HG03521 (cell line): ENCODE results near the gene UBE2V1.
"Not testable (repeated sequence)": the region's sequence is repeated elsewhere in the genome, so short reads cannot be mapped to it uniquely, and the experiment has no call there.

ENCODE experiments used
- ATAC-seq: cut with Tn5 transposase; IDR thresholded peaks from one replicate; pipeline ENCODE4 v1.9.1; 2021; ENCODE audit warnings: mild to moderate bottlenecking, moderate library complexity; ENCODE audit not compliant: unreplicated experiment

UBE2V1 gene

DNA sequence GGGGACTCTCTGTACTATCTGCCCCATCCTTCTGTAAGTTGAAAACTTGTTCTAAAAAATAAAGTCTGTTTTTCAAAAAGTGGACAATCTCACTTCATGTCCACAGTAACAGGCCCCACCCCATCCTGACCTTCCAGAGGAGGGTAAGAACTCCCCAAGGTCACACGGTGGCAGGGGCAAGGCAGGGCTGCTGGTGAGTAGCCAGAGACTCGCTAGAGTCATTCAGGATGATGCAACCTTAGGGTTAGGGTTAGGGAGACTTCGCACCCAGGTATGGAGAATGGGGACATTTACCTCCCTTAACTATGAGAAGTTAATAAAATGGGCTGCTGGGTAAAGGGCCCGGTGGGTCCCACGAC, 25.1 kb upstream of the UBE2V1 start:
- no peak for ATAC-seq

GRCh38 chr20:50137702-50138101, 24.8 kb upstream of the UBE2V1 start:
- not testable (repeated sequence) for ATAC-seq

- no peak for ATAC-seq
These were observed 24.1 kb upstream of the UBE2V1 start for GRCh38 chr20:50136822-50137599.

DNA sequence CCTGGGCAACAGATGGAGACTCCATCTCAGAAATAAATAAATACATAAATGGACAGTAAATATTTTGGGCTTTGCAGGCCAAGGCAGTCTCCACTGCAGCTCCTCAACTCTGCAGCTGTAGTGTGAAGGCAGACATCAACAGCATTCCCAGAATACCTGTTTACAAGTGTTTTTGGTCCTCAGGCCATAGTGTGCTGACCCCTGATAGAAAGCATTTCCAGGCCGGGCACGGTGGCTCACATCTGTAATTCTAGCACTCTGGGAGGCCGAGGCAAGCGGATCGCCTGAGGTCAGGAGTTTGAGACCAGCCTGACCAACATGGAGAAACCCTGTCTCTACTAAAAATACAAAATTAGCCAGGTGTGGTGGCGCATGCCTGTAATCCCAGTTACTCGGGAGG, 22.2 kb upstream of the UBE2V1 start:
- not testable (repeated sequence) for ATAC-seq

DNA sequence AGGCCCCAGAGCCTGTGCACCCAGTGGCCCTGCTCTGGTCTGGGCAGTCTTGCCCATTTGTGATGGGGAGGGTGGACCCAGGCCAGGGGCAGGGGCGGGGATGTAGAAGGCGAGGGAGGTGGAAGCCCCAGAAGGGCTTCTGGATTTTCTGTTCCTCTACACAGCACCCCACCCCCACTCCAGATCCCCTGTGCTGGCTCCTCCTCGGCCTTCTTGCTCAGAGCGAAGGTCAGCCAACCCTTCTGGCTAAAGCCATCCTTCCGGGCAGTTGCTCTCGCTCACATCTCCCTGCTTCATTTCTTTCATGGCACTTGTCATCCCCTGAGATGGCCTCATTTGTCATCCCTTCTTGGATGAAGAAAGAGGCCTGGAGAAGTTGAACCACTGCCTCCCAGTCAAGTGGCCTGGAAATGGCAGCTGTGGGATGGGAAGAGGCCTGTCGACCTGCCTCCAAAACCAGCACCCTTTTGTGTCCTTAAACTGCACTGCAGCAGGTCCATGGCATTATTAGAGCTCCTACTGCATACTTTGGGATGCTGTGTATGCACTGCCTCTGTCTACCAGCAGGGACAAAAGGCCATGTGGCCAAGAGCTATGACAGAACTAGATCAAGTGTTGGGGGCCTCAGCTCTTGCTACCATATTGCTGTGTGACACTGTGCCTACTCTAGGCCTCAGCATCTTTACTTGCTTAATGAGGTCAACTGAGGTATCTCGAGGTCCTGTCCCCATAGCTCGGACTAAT, 20.7 kb upstream of the UBE2V1 start:
- no peak for ATAC-seq

DNA sequence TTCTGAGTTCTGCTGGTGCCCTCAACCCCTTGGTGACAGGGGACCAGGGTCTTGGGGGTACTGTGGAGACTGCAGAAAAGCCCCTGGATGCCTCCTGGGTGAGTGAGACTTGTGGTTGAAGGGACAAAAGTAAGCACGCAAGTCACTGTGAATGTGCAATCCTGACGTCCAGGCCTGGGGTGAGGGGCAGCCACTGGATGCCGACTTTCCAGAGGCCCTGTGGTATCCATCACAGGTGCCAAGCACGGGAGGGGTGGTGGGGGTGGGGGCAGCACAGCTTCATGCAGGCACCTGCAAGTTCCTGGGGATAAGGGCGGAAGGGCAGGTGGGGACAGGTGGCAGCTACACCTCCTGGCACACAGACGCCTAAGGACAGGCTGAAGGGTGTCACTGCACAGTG, 20.1 kb upstream of the UBE2V1 start:
- no peak for ATAC-seq

DNA sequence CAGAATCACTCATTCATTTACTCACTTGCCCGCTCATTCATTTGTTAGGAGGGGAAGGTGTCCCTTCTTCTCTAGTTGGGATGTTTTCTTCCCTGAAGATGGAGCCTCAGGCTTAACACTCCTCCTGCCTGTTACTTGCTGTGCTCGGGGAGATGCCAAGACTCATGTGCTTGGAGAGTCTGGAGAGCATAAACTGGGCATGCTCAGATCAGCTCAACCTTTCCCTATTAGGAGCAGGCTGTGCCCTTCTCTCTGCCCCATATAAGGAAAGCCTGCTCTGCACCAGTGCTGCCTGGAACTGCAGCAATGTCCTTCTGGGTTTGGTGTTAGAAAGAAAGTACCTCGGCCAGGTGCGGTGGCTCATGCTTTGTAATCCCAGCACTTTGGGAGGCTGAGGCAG, 18.0 kb upstream of the UBE2V1 start:
- no peak for ATAC-seq

DNA sequence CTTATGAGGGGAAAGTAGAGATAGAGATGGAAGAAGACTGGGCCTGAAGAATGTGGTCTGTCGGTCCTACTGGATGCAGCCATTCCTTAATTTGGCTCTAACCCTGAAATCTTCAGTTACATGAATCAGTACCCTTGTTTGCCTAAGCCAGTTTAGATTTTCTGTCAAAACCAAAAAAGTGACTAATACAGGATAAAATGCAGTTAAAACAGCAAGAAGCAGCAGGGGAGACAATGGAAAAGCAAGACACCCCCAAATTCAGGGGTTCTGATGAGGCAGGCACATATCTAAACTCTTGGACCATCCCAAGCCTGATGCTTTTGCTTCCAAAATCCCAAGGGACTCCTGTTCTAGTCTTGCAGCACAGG, 17.4 kb upstream of the UBE2V1 start:
- no peak for ATAC-seq

DNA sequence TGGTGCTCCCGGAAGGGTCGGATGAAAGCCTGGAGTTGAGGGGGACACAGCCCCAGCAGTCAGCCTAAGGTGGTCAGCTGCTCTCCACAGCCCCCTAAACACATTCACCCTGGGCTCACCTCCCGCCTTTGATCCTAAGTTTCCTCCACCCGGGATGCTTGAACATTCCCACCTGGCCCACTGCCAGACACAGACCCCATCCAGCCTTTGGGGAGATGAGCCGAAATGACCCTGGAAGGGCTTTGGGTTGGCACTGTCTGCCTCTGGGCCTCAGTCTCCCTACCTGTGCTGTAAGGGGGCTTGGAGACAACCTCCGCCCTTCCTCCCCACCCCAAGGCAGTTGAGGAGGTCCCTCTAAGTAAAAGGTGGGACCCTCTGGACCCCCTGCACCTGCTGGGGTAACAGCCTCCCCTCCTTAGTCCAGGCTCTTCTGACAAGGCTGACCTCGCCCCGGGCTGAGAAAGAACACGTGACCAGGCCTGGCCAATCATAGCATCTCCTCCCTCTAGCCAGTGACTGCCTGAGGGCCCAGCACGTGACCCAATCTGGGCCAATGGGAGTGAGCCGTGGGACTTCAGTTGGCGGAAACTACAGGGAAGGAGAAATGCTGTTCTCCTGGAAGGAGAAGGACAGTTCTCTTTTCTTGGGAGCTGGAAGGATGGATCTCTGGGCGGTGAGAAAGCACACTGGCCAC, 16.9 kb upstream of the UBE2V1 start:
- no peak for ATAC-seq

GRCh38 chr20:50128520-50128905, 15.6 kb upstream of the UBE2V1 start:
- no peak for ATAC-seq

DNA sequence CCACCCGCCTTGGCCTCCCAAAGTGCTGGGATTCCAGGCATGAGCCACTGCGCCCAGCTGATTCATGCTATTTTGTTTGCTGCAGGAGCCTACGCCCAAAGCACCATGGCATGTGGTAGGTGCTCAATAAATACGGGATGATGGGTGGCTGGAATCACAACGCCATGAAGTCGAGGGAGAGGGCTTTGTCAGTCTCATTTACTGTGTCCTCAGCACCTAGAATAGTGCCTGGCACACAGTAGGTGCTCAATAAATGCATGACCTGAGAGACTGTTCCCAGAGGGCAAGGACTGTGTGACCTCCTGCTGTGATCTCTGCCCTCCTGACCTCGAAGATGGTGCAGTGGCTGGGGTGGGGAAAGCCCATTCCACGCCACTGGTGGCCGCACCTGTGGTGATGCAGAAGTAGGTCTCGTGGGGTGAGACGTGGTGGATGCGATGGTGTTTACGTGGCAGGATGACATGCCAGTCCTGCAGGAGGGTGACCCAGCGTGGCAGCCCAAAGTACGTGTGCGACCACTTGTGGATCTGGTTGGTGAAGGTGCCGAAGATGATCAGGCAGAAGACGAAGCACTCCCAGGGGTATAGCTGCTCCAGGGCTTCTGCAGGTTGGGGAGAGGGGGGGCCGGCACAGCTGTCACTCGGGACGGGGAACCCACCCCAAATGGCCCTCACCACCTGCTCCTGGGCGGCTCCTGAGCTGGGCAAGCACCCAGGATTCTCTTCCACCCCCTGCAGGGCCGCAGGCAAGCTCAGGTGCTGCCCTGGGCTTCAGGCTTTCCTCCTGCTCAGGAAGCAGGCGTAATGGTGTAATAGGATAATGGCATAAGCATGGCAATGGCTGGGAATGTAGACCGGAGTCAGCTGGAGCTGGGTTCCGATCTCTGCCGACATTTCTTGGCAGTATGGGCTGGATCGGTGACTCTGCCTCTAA, 14.9 kb upstream of the UBE2V1 start:
- no peak for ATAC-seq

DNA sequence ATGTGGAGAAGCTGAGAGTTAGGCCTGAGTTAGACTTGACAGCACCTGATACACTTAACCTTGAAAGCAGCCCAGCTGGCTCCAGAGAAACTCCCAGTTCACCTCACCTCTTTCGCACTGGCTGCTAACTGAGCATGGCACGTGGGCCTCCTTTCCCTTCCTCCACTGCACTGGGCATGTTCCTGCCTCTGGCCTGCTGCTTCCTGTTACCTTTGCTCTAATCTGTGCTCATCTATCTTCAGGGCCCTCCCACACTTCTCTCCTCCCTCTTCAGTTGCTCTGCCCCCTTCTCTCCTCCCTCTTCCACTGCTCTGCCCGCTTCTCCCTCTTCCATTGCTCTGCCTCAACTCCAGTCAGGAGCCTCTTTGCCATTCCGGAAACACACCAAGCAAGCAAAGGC, 13.7 kb upstream of the UBE2V1 start:
- no peak for ATAC-seq

GRCh38 chr20:50125279-50125678, 12.3 kb upstream of the UBE2V1 start:
- ATAC-seq, result no peak

DNA sequence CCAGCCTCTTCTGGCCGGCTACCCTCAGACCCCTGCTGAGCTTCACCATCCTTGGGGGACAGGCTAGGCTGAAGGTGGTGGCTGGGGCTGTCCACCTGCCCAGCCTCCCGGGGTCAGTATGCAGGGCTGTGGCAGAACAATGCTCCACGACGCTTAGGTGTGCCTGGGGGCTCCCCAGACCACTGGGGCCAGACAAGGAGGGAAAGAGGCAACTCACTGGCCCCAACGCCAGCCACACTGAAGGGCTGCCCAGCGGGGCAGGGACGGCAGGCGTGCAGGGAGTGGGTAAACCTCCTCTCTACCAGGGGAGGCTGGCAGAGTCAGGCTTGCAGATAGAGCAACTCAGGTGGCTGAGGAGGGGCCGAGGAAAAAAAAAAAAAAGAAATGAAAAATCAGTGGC, 11.5 kb upstream of the UBE2V1 start:
- no peak for ATAC-seq

- ATAC-seq, result no peak
These were observed 10.5 kb upstream of the UBE2V1 start for GRCh38 chr20:50123418-50123817.

DNA sequence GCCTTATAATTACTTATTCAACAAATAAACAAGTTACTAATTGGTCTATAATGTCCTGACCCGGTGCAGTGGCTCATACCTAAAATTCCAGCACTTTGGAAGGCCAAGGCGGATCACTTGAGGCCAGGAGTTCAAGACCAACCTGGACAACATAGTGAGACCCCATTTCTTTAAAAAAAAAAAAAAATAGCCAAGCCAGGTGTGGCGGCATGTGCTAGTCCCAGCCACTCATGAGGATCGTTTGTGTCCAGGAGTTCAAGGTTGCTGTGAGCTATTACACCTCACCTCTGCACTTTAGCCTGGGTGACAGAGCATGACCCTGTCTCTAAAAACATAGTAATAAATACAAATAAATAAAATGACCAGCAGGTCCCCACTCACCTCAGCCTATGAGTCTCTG, 9.8 kb upstream of the UBE2V1 start:
- no peak for ATAC-seq

- ATAC-seq, result no peak
These were observed 8.9 kb upstream of the UBE2V1 start for GRCh38 chr20:50121858-50122271.

DNA sequence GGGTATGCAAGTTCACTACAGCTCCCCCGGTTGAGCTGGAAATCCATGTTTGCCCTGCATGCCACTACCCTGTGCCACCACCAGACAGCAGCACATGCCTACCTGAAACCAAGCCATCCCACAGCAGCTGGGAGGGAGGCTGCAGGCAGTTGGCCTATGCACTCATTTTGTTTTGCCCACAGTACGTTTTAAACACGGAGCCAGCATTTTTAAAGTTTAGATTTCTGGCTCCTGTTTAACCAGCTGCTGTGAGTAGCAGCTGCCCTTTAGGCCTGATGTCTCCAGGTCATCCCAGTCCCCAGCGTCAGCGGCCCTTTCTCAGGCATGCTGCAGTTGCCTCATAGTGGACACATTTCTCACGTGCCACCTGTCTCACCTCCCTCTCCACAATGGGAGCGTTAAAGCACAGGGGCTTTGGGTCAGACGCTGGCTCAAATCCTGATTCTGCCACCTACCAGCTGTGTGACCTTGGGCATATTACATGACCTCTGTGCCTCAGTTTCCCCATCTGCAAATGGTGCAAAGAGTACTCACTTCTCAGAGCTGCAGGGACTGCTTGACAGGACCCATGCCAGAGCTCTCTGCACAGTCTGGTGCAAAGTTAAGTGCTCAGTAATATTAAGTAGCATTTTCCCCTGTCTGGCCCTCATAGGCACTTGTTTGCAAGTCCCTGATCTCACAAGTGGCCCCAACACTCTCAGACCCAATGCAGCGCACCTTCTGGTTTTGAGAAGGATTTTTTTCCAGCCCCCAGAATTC, 8.2 kb upstream of the UBE2V1 start:
- no peak for ATAC-seq

- no peak for ATAC-seq
These were observed 5.3 kb upstream of the UBE2V1 start for GRCh38 chr20:50118203-50118602.

DNA sequence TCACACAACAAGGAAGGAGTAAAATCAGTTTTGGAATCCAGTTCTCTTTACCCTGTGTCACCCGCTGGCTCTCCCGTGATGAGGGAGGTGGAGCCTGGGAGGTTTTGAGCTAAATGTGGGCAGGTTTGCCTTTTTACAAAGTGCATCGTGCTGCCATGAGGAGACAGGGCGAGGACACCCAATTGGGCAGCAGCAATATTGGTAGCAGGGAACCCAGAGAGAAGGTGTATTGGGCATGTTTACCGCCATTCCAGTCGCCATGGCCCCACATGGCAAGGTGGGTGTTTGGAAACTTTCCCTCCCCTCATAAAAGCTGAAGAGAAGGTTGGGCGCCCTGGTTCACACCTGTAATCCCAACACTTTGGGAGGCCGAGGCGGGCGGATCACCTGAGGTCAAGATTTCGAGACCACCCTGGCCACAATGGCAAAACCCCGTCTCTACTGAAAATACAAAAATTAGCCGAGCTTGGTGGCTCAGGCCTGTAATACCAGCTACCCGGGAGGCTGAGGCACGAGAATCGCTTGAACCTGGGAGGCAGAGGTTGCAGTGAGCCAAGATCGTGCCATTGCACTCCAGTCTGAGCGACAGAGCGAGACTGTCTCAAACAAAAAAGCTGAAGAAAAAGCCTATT, 3.5 kb upstream of the UBE2V1 start:
- ATAC-seq, result no peak
